K562 (cell line): ENCODE data around the gene KHSRP.

Experiments
- NCOA4 ChIP-seq: fragments of 450-650 bp; IDR thresholded peaks from 2 replicates; pipeline ENCODE4 v1.6.1; 2018; ENCODE audit warnings: mild to moderate bottlenecking; ENCODE audit not compliant: partially characterized antibody
- SMAD1 ChIP-seq: fragments of 150-350 bp; IDR thresholded peaks from 2 replicates; pipeline ENCODE4 v1.6.1; 2014; ENCODE audit warnings: low read length, low read depth; ENCODE audit not compliant: partially characterized antibody

- TF ChIP-seq NCOA4, result no peak
- no peak for TF ChIP-seq SMAD1
Observed at GRCh38 chr19:6396305-6396704, 28.3 kb downstream of the KHSRP start.
